Ovary (tissue), 9 donors: Measurements from ENCODE around the gene SPATA2. TPM values are rescaled to one million over a fixed set of nuclear protein-coding genes. Genes with fewer than 3 reads are reported as not detected.

Source experiments
- DNase-seq, 5 donors: peaks; one replicate each; pipeline ENCODE4 v3.0.0-alpha.2; 2019 to 2020
- H3K27ac ChIP-seq, 2 donors: fragments of 200-600 bp; one replicate each; pipeline versions ENCODE4 v1.5.1 to v1.8.0; 2019 to 2022
- H3K27me3 ChIP-seq: fragments of 200-600 bp; one replicate; pipeline ENCODE4 v1.8.0; 2022
- H3K36me3 ChIP-seq: fragments of 200-600 bp; sonication (generic); one replicate; pipeline ENCODE4 v1.5.1; 2019
- H3K4me1 ChIP-seq: one replicate; pipeline ENCODE4 v1.8.1; 2013; ENCODE audit warnings: mild to moderate bottlenecking, moderate library complexity; ENCODE audit not compliant: insufficient read depth
- H3K4me3 ChIP-seq: fragments of 200-600 bp; sonication (generic); one replicate; pipeline ENCODE4 v1.5.1; 2017
- H3K9me3 ChIP-seq, 2 donors: fragments of 200-600 bp in 1 of 2; sonication (generic) in 1 of 2; one replicate each; pipeline versions ENCODE4 v1.5.1 to v1.8.1; 2013 to 2019; ENCODE audit warnings: mild to moderate bottlenecking in 1 of 2, moderate library complexity in 1 of 2
- CTCF ChIP-seq, 3 donors: fragments of 450-650 bp in 2 of 3; fragments of 200-600 bp in 1 of 3; IDR thresholded peaks; one replicate each; pipeline versions ENCODE4 v1.5.1 to v1.8.0; 2016 to 2022; ENCODE audit warnings: antibody characterized with exemption in 3 of 3, mild to moderate bottlenecking in 1 of 3
- EP300 ChIP-seq: sonication (generic); formaldehyde crosslinking; IDR thresholded peaks from one replicate; pipeline ENCODE4 v1.6.1; 2017; ENCODE audit warnings: antibody characterized with exemption
- POLR2A ChIP-seq: fragments of 450-650 bp; IDR thresholded peaks from one replicate; pipeline ENCODE4 v1.6.1; 2017; ENCODE audit warnings: antibody characterized with exemption, mild to moderate bottlenecking, moderate library complexity
- WGBS, 3 donors: extraction: QIAGEN DNeasy Blood & Tissue Kit in 1 of 3; methylation state at CpG; one replicate each; pipeline versions ENCODE4 v1.1.5 to v1.1.7; 2013 to 2017; 5-methylcytosine and 5-hydroxymethylcytosine counted together
- intact Hi-C, 4 donors: fragments of 100-400 bp; cut with DNase I; formaldehyde crosslinking; loops; one replicate each; pipeline versions ENCODE4 v1.11.0 to v1.15.1; 2022 to 2023
- polyA plus RNA-seq, 2 donors: library from polyadenylated mRNA; stranded (reverse); fragments of 200-250 nt in 1 of 2; fragments of 350-450 nt in 1 of 2; fragmentation: Illumina TruSeq in 1 of 2; extraction: RNeasy Lipid Tissue Mini Kit (QIAGEN cat#74804) in 1 of 2; gene quantifications; one replicate each; pipeline ENCODE4 v1.2.3, GENCODE V29; 2013 to 2014
- total RNA-seq, 7 donors: library from RNA; depleted of rRNA in 2 of 7; stranded (reverse); fragments of >200 nt in 2 of 7; fragmentation: NEBNext Ultra II Directional in 3 of 7; extraction: Animal tissue kit (Norgen Biotek cat#: 25700) in 3 of 7; gene quantifications; one replicate each; pipeline versions ENCODE4 v1.1.0 to v1.2.4, GENCODE V29; 2016 to 2023
- donor health status: DM: no; HTN: no; CAD: no; lungs with moderate emphysema.
- donor health status: DM: no; HTN: no; CAD: no.
- donor health status: Bipolar disorder and iron deficiency.
- donor health status: DM: yes; HTN: yes; CAD: no.
- donor health status: DM: no; HTN: no; CAD: no.
- donor health status: DM: yes; HTN: yes; CAD: no.

Gene SPATA2
- total and polyA plus RNA-seq, 9 donors, result 2.3 to 9.8 (median 6.3) TPM

GRCh38 chr20:49872056-49872455, 43.3 kb downstream of the SPATA2 start:
- intact Hi-C loops, result no loop called here
- Histone ChIP-seq H3K27me3 (no peaks in the 10 kb centered on the region), H3K4me1 (peaks cover 5% of the 10 kb centered on the region), H3K36me3 (no peaks in the 10 kb centered on the region), H3K27ac (no peak overlapping the region), H3K4me3 (no peak overlapping the region), H3K9me3 (no peaks in the 10 kb centered on the region)
- WGBS, 3 donors, result 100% methylated on average over 1 of the region's 1 CpG
- no peak for TF ChIP-seq POLR2A
- no peak for TF ChIP-seq CTCF (IDR thresholded peaks at IDR 0.05)
- TF ChIP-seq EP300, result no peak
- no peak for DNase-seq

- peaks cover 5% of the 10 kb centered on the region for H3K4me1 ChIP-seq
- 94 to 96% (median 95%) methylated on average over 6 of the region's 6 CpGs for WGBS, 3 donors
- no peaks in the 10 kb centered on the region for H3K36me3 ChIP-seq
- H3K4me3 ChIP-seq, result no peak overlapping the region
- TF ChIP-seq POLR2A (no peak), EP300 (no peak), CTCF (IDR thresholded peaks at IDR 0.05) (no peak)
- H3K27me3 ChIP-seq, result no peaks in the 10 kb centered on the region
- DNase-seq, result no peak
- no peaks in the 10 kb centered on the region for H3K9me3 ChIP-seq
- H3K27ac ChIP-seq, result no peak overlapping the region
- intact Hi-C loops, result no loop called here
These were observed 43.9 kb downstream of the SPATA2 start for GRCh38 chr20:49871391-49871948.

- TF ChIP-seq EP300, result no peak
- no peak for TF ChIP-seq CTCF (IDR thresholded peaks at IDR 0.05)
- TF ChIP-seq POLR2A, result no peak
- Histone ChIP-seq H3K36me3 (no peaks in the 10 kb centered on the region), H3K27me3 (no peaks in the 10 kb centered on the region), H3K9me3 (no peaks in the 10 kb centered on the region), H3K4me1 (peaks cover 3% of the 10 kb centered on the region), H3K27ac (no peak overlapping the region), H3K4me3 (no peak overlapping the region)
- 94 to 95% (median 95%) methylated on average over 5 of the region's 5 CpGs for WGBS, 3 donors
- no peak for DNase-seq
- intact Hi-C loops, result no loop called here
These were observed 45.1 kb downstream of the SPATA2 start for GRCh38 chr20:49870261-49870660.

- 76 to 97% (median 79%) methylated on average over 5 of the region's 5 CpGs for WGBS, 3 donors
- no peaks in the 10 kb centered on the region for H3K27me3 ChIP-seq
These were observed 46.4 kb downstream of the SPATA2 start for GRCh38 chr20:49868964-49869363.

More at GRCh38 chr20:49868964-49869363, 46.4 kb downstream of the SPATA2 start:
- H3K4me1 ChIP-seq, result no peaks in the 10 kb centered on the region
- TF ChIP-seq CTCF (IDR thresholded peaks at IDR 0.05) (no peak), EP300 (no peak), POLR2A (no peak)
- no peak for DNase-seq
- intact Hi-C loops, result no loop called here
- no peaks in the 10 kb centered on the region for H3K9me3 ChIP-seq
- H3K4me3 ChIP-seq, result no peak overlapping the region
- no peaks in the 10 kb centered on the region for H3K36me3 ChIP-seq
- H3K27ac ChIP-seq, result no peak overlapping the region
